Raji (cell line): ENCODE data around the gene PUS3.

Experiments used
- POLR2A ChIP-seq: IDR thresholded peaks from 2 replicates; pipeline ENCODE4 v1.6.1; 2011; ENCODE audit warnings: low read depth, low read length, control low read depth; ENCODE audit not compliant: insufficient read depth

PUS3 gene

DNA sequence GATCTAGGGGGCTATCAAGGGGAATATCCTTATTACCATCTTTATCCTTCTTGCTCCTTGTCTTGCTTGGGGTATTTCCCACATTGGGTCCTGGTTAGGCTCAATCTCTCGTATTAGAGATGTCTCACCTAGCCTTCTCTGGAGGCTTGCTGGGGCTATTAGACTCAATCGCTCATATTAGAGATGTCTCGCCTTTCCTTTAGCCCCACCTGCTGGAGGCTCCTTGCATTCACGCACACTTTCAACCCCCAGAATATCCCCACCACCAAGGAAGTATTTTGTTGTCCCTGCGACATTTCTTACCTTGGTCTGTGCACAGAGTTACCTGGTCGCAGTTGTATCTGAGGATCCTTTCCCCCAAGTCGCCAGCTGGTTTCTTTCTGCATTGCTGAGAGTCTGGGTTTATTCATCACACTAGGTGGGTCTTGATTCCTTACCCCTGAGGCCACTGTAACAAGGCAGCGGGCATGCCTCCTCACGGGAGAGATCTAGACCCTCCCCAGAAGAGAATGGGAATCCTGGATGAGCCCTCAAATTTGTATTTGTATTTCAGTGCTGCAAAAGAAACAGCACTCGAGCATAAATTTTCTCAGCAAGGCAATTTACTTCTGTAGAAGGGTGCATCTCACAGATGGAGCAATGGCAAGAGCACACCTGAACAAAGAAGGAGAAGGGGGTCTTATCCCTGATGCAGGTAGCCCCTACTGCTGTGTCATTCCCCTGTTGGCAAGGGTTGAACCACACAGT lies 31.4 kb downstream of the PUS3 start:
- TF ChIP-seq POLR2A = no peak

- TF ChIP-seq POLR2A = no peak
Measured at GRCh38 chr11:125869521-125869920, 33.5 kb downstream of the PUS3 start.

GRCh38 chr11:125846188-125846587 lies 56.8 kb downstream of the PUS3 start:
- no peak for TF ChIP-seq POLR2A
